GM19351 (cell line): ENCODE data around the gene TPK1.
"Not testable (repeated sequence)": the region's sequence is repeated elsewhere in the genome, so short reads cannot be mapped to it uniquely, and the experiment has no call there.

Experiments used
- ATAC-seq: cut with Tn5 transposase; IDR thresholded peaks from one replicate; pipeline ENCODE4 v1.9.1; 2021; ENCODE audit warnings: mild to moderate bottlenecking, moderate library complexity; ENCODE audit not compliant: unreplicated experiment

TPK1 gene

DNA sequence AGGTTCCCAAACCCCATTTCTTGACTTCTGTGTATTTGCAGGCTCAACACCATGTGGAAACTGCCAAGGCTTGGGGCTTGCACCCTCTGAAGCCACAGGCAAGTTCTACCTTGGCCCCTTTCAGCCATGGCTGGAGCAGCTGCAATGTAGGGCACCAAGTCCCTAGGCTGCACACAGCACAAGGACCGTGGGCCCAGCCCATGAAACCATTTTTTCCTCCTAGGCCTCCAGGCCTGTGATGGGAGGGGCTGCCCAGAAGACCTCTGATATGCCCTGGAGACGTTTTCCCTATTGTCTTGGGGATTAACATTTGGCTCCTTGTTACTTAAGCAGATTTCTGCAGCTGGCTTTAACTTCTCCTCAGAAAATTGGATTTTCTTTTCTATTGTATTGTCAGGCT lies 408.3 kb downstream of the TPK1 start:
- ATAC-seq, result not testable (repeated sequence)

GRCh38 chr7:144418931-144419330 lies 416.9 kb downstream of the TPK1 start:
- not testable (repeated sequence) for ATAC-seq

DNA sequence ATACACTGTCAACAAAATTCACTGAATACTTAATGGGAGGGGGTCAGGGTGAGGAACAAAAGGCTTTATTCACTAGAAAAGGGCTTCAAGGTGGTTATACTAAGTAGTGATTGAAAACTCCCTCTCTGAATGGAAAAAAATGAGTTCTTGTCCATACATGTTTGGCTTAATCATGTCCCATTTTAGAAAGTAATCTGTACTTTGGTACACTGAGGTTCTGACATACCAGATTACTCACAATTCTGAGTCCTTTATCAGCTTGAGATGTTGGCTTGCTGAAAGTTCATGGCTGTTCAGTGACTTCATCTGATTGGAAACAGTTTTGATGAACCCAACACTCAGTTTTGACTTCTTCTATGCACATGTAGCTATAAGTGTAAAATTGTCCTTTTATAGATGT lies 419.5 kb downstream of the TPK1 start:
- no peak for ATAC-seq

DNA sequence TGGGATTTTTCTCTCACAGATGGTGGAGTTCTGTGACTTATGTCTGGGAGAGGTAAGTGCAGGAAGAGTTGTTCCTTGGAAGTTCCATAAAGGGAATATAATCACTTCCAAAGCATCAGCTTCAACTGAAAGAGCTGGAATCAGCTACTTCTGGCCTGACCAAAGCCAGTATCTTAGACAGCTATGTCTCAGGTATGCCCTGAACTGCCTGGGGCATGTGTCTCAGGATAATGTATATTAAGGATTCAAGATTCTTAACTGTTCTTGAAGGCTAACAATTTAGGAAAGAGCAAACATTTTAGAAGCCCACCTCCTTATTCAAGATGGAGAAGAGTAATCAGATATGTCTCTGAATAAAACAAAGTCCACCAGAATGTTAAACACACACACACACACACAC lies 420.0 kb downstream of the TPK1 start:
- ATAC-seq, result no peak

- no peak for ATAC-seq
Observed at GRCh38 chr7:144414815-144415214, 421.0 kb downstream of the TPK1 start.

DNA sequence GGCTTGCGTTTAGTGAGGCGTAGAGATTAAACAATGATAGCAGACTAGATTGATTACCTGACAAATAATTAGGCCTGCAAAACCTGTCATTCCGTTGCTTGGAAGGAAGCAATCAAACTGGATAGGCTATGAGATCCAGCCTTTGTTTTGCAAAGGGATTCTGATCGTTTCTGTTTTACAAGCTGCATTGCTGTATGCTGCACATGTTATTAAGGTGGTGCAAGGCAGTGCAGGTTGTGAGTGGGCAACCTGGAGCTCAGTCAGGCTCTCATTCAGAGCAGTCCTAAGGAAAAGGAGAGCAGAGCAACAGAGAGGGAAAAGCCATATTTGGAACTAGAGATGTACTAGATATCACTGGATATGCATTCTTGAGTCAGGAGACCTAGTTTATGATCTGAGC lies 425.4 kb downstream of the TPK1 start:
- no peak for ATAC-seq

DNA sequence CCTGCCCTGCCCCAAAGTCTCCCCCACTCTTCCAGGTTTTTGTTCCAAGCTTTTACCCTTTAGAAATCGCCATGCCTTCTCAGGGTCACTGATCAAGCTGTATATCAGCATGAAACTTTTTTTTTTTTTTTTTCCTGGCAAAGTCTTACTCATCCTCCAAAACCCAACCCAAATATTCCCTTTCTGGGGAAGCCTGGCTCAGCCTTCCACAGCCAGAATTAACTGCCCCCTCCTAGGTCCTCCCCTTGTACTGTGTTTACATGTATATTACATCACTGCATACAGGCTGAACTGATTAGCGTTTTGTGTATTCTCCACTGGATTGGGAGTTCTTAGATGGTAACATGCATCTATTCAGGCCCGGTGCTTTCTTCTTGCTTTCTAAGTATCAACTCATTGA lies 427.7 kb downstream of the TPK1 start:
- no peak for ATAC-seq

DNA sequence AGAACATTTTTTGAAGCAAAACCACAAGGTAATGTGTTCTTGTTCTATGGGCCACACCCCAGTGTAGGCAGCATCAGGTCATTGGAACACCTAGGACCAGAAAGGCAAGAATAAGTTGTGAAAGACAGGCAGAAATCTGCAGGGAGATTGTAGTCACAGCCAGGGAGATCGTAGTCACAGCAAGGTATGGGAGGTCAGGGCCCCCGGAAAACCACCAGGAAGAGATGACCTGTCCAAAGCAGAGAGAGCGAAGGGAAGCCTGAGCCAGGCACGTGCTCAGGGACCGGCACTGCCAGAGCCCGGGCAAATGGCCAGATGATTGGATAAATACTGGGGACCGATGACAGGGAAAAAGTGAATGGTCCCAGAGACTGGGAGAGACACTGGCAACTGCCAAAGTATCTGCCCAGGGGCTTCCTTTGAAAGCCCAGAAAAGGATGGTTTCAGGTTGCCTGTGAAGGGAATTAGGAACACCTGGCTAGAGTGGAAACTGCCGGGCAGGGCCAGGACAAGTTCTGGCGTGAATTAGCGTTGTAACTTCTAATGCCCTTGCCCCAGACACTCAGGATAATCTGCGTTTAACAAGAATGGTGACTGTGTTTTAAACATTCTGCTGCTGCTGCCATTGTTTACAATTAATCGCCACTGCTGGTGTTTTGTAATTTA lies 428.5 kb downstream of the TPK1 start:
- ATAC-seq, result no peak

DNA sequence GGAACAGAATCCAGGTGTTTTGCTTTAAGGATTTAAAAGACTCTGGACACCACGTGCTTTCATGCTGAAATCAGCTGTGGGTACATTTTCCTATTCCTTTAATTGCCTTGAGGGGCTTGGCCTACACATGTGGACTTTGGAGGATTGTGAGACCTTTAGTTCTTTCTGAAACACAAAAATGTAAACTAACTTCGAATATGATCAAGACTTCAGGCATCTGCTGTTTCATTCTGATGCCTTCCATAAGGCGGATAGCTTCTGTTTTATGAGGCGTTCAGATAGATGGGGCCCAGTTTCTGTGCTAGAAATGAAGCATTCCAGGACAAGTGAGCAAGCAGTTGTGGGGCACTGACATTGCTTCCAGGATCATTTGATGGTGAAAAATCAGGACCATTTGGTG lies 430.9 kb downstream of the TPK1 start:
- ATAC-seq, result no peak

DNA sequence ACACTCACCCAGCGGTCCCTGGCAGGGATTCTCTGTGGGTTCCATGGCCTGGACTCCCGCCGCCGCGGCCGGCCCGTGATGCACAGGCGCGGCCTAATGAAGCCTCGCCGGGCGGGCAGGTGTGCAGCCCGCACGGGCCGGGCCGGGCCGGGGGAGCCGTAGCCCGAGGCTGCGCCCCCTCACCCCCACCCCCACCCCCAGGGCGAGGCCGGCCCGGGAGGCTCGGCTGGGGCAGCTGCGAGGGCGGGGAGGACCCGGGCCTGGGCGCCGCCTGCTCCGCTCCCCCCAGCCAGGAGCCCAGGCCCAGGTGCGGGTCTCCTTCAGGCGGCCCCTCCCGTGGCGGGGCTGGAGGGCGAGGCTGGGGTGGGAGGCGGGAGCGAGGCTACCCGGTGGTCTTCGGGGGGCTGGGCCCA lies 432.2 kb downstream of the TPK1 start, which contains the start of gene NOBOX:
TSS of gene NOBOX (minus strand) at position 45 of the 413 bp plus-strand sequence.
- ATAC-seq, result no peak

DNA sequence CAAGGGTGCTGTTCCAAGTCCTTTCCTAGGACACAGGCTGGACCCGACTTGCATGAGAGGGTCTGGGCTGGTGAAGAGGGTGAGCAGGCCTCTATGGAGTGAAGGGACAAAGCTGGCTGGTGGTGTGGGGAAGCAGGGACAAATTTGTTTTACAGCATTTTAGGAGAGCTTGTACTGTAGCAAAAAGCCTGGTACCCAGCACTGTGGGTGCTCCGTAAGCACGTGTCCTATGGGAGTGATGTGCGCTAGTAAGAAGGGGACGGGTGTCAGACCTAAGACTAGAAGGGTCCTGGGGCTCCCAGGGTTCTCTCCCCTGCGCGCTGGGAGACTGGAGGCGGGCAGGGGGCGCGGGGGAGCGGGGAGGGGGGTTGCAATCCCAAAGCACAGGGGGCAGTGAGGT lies 432.8 kb downstream of the TPK1 start:
- no peak for ATAC-seq
